PC-3 (cell line): ENCODE data around the gene GLB1L3. TPM values are rescaled to one million over a fixed set of nuclear protein-coding genes. Genes with fewer than 3 reads are reported as not detected.

Experiments
- ATAC-seq: fragments of 200-7000 bp; cut with Tn5 transposase; 2 replicates; pipeline ENCODE4 v1.9.1; 2020; ENCODE audit warnings: mild to moderate bottlenecking, moderate library complexity
- BruUV-seq: library from RNA; stranded (reverse); fragments of 400-500 nt; replicated peaks from 2 replicates; lab custom pipeline; 2021; lab: Mats Ljungman, UMichigan
- CTCF ChIA-PET: fragments of 300-600 bp; sonication (Branson Sonifier 250); formaldehyde crosslinking; loops from one replicate; lab custom pipeline; 2022; ENCODE audit warnings: antibody characterized with exemption; lab: Charles Lee
- POLR2A ChIA-PET: fragments of 300-600 bp; sonication (Branson Sonifier 250); formaldehyde crosslinking; loops from one replicate; lab custom pipeline; 2022; ENCODE audit warnings: antibody characterized with exemption; ENCODE audit not compliant: unreplicated experiment; lab: Charles Lee
- DNase-seq: peaks from one replicate; pipeline ENCODE4 v3.0.0-alpha.2; 2015
- H2AFZ ChIP-seq: fragments of 300-600 bp; sonication (generic); 2 replicates; pipeline ENCODE4 v1.6.0; 2016; ENCODE audit warnings: antibody characterized with exemption, low read length
- H3F3A ChIP-seq: fragments of 300-600 bp; sonication (generic); one replicate; pipeline ENCODE4 v1.6.0; 2017; ENCODE audit warnings: antibody characterized with exemption, low read length, control low read depth, mild to moderate bottlenecking; ENCODE audit not compliant: unreplicated experiment
- H3K27ac ChIP-seq: fragments of 300-600 bp; sonication (generic); 2 replicates; pipeline ENCODE4 v1.5.1; 2016; ENCODE audit warnings: mild to moderate bottlenecking, low read length
- H3K27me3 ChIP-seq: fragments of 300-600 bp; sonication (generic); 2 replicates; pipeline ENCODE4 v1.6.1; 2016; ENCODE audit warnings: low read length, mixed read lengths
- H3K36me3 ChIP-seq: fragments of 300-600 bp; sonication (generic); 2 replicates; pipeline ENCODE4 v1.6.1; 2016; ENCODE audit warnings: low read depth, mixed run types, low read length, mixed read lengths
- H3K4me1 ChIP-seq: fragments of 300-600 bp; sonication (generic); 2 replicates; pipeline ENCODE4 v1.5.1; 2016; ENCODE audit warnings: low read length; ENCODE audit not compliant: insufficient read depth
- H3K4me2 ChIP-seq: fragments of 300-600 bp; sonication (generic); 2 replicates; pipeline ENCODE4 v1.6.0; 2016; ENCODE audit warnings: low read length
- H3K4me3 ChIP-seq: fragments of 300-600 bp; sonication (generic); 2 replicates; pipeline ENCODE4 v1.5.1; 2016; ENCODE audit warnings: mild to moderate bottlenecking, low read length, mixed read lengths
- H3K79me2 ChIP-seq: fragments of 300-600 bp; sonication (generic); 2 replicates; pipeline ENCODE4 v1.6.1; 2017; ENCODE audit warnings: low read length, mixed read lengths
- H3K9ac ChIP-seq: fragments of 300-600 bp; sonication (generic); 2 replicates; pipeline ENCODE4 v1.6.0; 2016; ENCODE audit warnings: mild to moderate bottlenecking, low read length
- H3K9me2 ChIP-seq: fragments of 300-600 bp; sonication (generic); replicated peaks from 2 replicates; pipeline ENCODE4 v1.6.1; 2016; ENCODE audit warnings: mixed run types, low read length, mixed read lengths
- H3K9me3 ChIP-seq: fragments of 300-600 bp; sonication (generic); 2 replicates; pipeline ENCODE4 v1.6.1; 2016; ENCODE audit warnings: low read length, mixed read lengths
- H4K20me1 ChIP-seq: fragments of 300-600 bp; sonication (generic); 2 replicates; pipeline ENCODE4 v1.6.1; 2016; ENCODE audit warnings: low read length, mixed read lengths
- EZH2 ChIP-seq: fragments of 300-600 bp; sonication (generic); IDR thresholded peaks from one replicate; pipeline ENCODE4 v1.6.1; 2017; ENCODE audit warnings: antibody characterized with exemption, mild to moderate bottlenecking, low read length; ENCODE audit not compliant: unreplicated experiment
- EZH2phosphoT487 ChIP-seq: fragments of 300-600 bp; sonication (generic); IDR thresholded peaks from 2 replicates; pipeline ENCODE4 v1.6.1; 2018; ENCODE audit warnings: mild to moderate bottlenecking, antibody characterized with exemption, low read length, borderline replicate concordance
- intact Hi-C: fragments of 100-400 bp; cut with micrococcal nuclease; formaldehyde crosslinking; loops from 2 replicates; pipeline ENCODE4 v1.9.0; 2023
- total RNA-seq: library from RNA; depleted of rRNA; stranded (reverse); fragments of >200 nt; gene quantifications from 2 replicates; pipeline ENCODE4 v1.2.3, GENCODE V29; 2014
- TF ChIP-seq, protein P1 (sequence below): fragments of 300-600 bp; sonication (generic); conservative IDR thresholded peaks from 2 replicates; pipeline ENCODE4 v1.5.1; 2017; ENCODE audit warnings: antibody characterized with exemption, low read depth, mild to moderate bottlenecking, low read length

Gene GLB1L3
- total RNA-seq, 1 experiment from 2014 or later = not detected

GRCh38 chr11:134240592-134240991 lies 35.6 kb upstream of the GLB1L3 start:
- no TSS peak for BruUV-seq
- ChIA-PET CTCF (no interaction called here), POLR2A (no interaction called here)
- intact Hi-C loops = no loop called here
- Histone ChIP-seq H3K9me2 (no peaks in the 10 kb centered on the region), H3K36me3 (peaks cover 30% of the 10 kb centered on the region), H4K20me1 (no peaks in the 10 kb centered on the region), H2AFZ (no peak overlapping the region), H3F3A (no peaks in the 10 kb centered on the region), H3K9me3 (no peaks in the 10 kb centered on the region), H3K79me2 (no peaks in the 10 kb centered on the region), H3K4me3 (no peak overlapping the region), H3K4me2 (no peak overlapping the region), H3K27me3 (no peaks in the 10 kb centered on the region), H3K9ac (no peak overlapping the region), H3K4me1 (no peaks in the 10 kb centered on the region), H3K27ac (no peak overlapping the region)
- DNase-seq (no peak), ATAC-seq (no peak)
- TF ChIP-seq EZH2phosphoT487 (no peak), EZH2 (no peak)
- TF ChIP-seq, protein P1, sequence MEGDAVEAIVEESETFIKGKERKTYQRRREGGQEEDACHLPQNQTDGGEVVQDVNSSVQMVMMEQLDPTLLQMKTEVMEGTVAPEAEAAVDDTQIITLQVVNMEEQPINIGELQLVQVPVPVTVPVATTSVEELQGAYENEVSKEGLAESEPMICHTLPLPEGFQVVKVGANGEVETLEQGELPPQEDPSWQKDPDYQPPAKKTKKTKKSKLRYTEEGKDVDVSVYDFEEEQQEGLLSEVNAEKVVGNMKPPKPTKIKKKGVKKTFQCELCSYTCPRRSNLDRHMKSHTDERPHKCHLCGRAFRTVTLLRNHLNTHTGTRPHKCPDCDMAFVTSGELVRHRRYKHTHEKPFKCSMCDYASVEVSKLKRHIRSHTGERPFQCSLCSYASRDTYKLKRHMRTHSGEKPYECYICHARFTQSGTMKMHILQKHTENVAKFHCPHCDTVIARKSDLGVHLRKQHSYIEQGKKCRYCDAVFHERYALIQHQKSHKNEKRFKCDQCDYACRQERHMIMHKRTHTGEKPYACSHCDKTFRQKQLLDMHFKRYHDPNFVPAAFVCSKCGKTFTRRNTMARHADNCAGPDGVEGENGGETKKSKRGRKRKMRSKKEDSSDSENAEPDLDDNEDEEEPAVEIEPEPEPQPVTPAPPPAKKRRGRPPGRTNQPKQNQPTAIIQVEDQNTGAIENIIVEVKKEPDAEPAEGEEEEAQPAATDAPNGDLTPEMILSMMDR = no peak

- Histone ChIP-seq H3K36me3 (peaks cover 32% of the 10 kb centered on the region), H3K4me3 (no peak overlapping the region), H3K9me3 (no peaks in the 10 kb centered on the region), H3K4me2 (no peak overlapping the region), H4K20me1 (no peaks in the 10 kb centered on the region), H3K79me2 (no peaks in the 10 kb centered on the region), H3K27me3 (no peaks in the 10 kb centered on the region), H3K9me2 (no peaks in the 10 kb centered on the region), H3F3A (no peaks in the 10 kb centered on the region), H2AFZ (no peak overlapping the region), H3K4me1 (no peaks in the 10 kb centered on the region), H3K9ac (no peak overlapping the region), H3K27ac (no peak overlapping the region)
- DNase-seq = no peak
- POLR2A ChIA-PET = no interaction called here
- BruUV-seq = no TSS peak
- intact Hi-C loops = no loop called here
- no peak for TF ChIP-seq EZH2
- TF ChIP-seq EZH2phosphoT487 = no peak
- TF ChIP-seq, protein P1 = no peak
- CTCF ChIA-PET = no interaction called here
- no peak for ATAC-seq
These were observed 33.8 kb upstream of the GLB1L3 start for GRCh38 chr11:134242376-134242775.

DNA sequence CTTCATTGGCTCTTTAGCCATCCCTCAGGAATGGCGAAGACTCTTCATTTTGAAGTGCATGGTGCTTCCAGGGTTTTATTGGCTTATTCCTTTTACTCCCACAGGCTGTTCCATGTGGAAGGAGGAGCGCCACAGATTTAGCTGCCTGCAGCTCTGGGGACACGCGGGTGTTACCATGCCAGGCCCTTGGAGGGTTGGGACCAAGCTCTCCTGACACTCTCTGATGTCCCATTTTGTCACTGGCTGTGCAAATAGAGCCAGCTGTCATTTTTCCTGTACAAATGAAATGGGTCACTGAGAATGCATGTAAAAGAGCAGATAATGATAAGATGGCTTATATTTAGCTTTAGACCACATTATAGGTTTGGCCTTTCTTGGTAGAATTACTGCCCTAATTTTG lies 32.3 kb upstream of the GLB1L3 start:
- Histone ChIP-seq H2AFZ (no peak overlapping the region), H3K9ac (no peak overlapping the region), H3K36me3 (peaks cover 45% of the 10 kb centered on the region), H3K9me3 (no peaks in the 10 kb centered on the region), H4K20me1 (no peaks in the 10 kb centered on the region), H3K4me3 (no peak overlapping the region), H3K27ac (no peak overlapping the region), H3K9me2 (no peaks in the 10 kb centered on the region), H3K4me1 (no peaks in the 10 kb centered on the region), H3K4me2 (no peak overlapping the region), H3K27me3 (no peaks in the 10 kb centered on the region), H3F3A (no peaks in the 10 kb centered on the region), H3K79me2 (no peaks in the 10 kb centered on the region)
- ChIA-PET POLR2A (interaction anchor here (0.6 kb wide), 1 partner anchor 19 kb away, joined by 3 read pairs; the partner anchor contains the start of gene VPS26B), CTCF (no interaction called here)
- intact Hi-C loops = loop anchor here (2.0 kb wide), 1 partner anchor 35 kb away; no protein-coding TSS in a partner anchor
- TF ChIP-seq EZH2 (no peak), EZH2phosphoT487 (no peak)
- TF ChIP-seq, protein P1 = no peak
- ATAC-seq (no peak), DNase-seq (no peak)
- BruUV-seq = no TSS peak
